Activated T-helper 17 cell treated with anti-CD3 and anti-CD28 coated beads, Interleukin-2, amount 50 U/mL, for 72 hours (primary cell): ENCODE measurements around the gene PTBP1. TPM values are rescaled to one million over a fixed set of nuclear protein-coding genes. Genes with fewer than 3 reads are reported as not detected.

Source experiments
- ATAC-seq: fragments of 150-1000 bp; cut with Tn5 transposase; replicated peaks from 2 replicates; pipeline ENCODE4 v1.10.0; 2021; ENCODE audit warnings: mild to moderate bottlenecking, moderate library complexity
- H3K27ac Mint-ChIP-seq: one replicate; pipeline ENCODE4 v1.8.0; 2022; ENCODE audit warnings: mixed read lengths
- H3K27me3 Mint-ChIP-seq: one replicate; pipeline ENCODE4 v1.8.0; 2022; ENCODE audit warnings: mixed read lengths
- H3K36me3 Mint-ChIP-seq: one replicate; pipeline ENCODE4 v1.8.0; 2022; ENCODE audit warnings: low read depth, mild to moderate bottlenecking, mixed read lengths
- H3K4me1 Mint-ChIP-seq: one replicate; pipeline ENCODE4 v1.8.0; 2022; ENCODE audit warnings: mixed read lengths
- H3K4me3 Mint-ChIP-seq: one replicate; pipeline ENCODE4 v1.8.0; 2022; ENCODE audit warnings: mild to moderate bottlenecking, mixed read lengths
- H3K9me3 Mint-ChIP-seq: one replicate; pipeline ENCODE4 v1.8.0; 2022; ENCODE audit warnings: mixed read lengths
- total RNA-seq, 2 donors: library from RNA; stranded (reverse); gene quantifications; one replicate each; pipeline ENCODE4 v1.2.3, GENCODE V29; 2022

The PTBP1 gene
- 100 to 1,000 TPM; 405 to 726 TPM for total RNA-seq

DNA sequence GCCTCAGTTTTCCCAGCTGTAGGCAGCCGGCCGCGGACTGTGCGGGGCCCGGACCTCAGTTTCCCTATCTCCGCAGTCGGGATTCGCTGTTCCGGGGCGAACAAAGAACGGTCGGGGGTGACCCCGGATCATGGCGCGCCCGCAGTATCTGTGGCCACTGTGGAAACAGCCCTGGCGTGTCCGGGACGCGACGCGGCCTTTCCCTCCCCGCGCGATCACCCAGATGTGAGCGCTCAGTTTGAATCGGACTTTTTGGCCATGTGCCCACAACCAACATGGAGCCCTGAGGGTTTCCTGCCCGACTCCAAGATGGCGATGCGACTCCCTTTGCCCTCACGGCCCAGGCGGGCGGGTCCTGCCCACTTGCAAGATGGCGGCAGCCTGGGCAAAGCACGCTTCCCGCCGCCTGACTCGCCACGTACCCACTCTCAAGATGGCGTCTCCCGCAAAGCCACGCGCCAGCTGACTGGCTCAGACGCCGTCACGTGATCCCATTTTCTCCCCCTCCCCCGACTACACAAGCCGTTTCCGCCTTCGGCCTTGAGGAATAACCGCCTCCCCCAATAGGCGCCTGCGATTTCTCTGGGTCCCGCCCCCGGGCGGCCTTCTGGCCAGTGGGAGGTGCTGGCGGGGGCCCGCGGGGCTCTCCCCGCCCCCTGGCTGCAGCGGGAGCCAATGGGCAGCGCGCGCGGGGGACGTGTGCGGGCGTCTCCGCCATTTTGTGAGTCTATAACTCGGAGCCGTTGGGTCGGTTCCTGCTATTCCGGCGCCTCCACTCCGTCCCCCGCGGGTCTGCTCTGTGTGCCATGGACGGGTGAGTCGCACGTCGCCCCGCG lies at the start of gene PTBP1:
Gene PTBP1 (plus strand): TSS at position 761 of the 836 bp plus-strand sequence. CDS start 46 bp downstream, at position 807.
- peak within 1 kb of the TSS; percentile 94 for H3K27ac Mint-ChIP-seq
- H3K4me1 Mint-ChIP-seq: peaks cover 14% of the 10 kb centered on the region
- ATAC-seq: peak; percentile 88

DNA sequence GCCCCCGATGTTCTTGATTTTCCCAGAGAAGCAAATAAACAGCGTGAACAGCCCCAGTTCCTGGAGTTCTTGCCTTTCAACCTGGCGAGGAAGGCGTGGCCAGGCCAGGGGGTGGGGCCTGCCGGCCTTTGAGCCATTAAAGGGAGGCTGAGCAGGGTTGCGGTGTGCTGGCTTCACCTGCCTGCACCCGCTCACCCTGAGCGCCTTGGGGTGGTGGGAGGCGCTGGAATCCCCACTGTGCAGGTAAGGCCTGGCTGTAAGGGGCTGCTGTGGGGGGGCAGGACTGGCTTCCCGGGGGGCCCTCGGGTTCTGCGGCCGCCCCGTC lies 49.0 kb upstream of the PTBP1 start:
- H3K27me3 Mint-ChIP-seq: no peaks in the 10 kb centered on the region
- no peaks in the 10 kb centered on the region for H3K36me3 Mint-ChIP-seq
- no peak overlapping the region for H3K27ac Mint-ChIP-seq
- no peaks in the 10 kb centered on the region for H3K9me3 Mint-ChIP-seq
- no peak for ATAC-seq
- H3K4me3 Mint-ChIP-seq: no peak overlapping the region
- no peaks in the 10 kb centered on the region for H3K4me1 Mint-ChIP-seq

More for the DNA sequence above, at the start of gene PTBP1:
- peak within 1 kb of the TSS; percentile 93 for H3K4me3 Mint-ChIP-seq
- H3K27me3 Mint-ChIP-seq: no peaks in the 10 kb centered on the region
- no peaks in the 10 kb centered on the region for H3K9me3 Mint-ChIP-seq
- H3K36me3 Mint-ChIP-seq: peaks cover 40% of the 10 kb centered on the region

- Mint-ChIP-seq H3K4me1 (no peaks in the 10 kb centered on the region), H3K4me3 (no peak overlapping the region), H3K36me3 (no peaks in the 10 kb centered on the region), H3K27me3 (no peaks in the 10 kb centered on the region), H3K27ac (no peak overlapping the region), H3K9me3 (no peaks in the 10 kb centered on the region)
- ATAC-seq: no peak
Measured at GRCh38 chr19:749811-750210, 47.4 kb upstream of the PTBP1 start.

- H3K27ac Mint-ChIP-seq: no peak within 1 kb of the TSS
Measured at GRCh38 chr19:750640-751423, 46.4 kb upstream of the PTBP1 start, which contains the start of gene MISP. MISP (plus strand) TSS chr19:751112; CDS start chr19:756947, 5,835 bp downstream.

DNA sequence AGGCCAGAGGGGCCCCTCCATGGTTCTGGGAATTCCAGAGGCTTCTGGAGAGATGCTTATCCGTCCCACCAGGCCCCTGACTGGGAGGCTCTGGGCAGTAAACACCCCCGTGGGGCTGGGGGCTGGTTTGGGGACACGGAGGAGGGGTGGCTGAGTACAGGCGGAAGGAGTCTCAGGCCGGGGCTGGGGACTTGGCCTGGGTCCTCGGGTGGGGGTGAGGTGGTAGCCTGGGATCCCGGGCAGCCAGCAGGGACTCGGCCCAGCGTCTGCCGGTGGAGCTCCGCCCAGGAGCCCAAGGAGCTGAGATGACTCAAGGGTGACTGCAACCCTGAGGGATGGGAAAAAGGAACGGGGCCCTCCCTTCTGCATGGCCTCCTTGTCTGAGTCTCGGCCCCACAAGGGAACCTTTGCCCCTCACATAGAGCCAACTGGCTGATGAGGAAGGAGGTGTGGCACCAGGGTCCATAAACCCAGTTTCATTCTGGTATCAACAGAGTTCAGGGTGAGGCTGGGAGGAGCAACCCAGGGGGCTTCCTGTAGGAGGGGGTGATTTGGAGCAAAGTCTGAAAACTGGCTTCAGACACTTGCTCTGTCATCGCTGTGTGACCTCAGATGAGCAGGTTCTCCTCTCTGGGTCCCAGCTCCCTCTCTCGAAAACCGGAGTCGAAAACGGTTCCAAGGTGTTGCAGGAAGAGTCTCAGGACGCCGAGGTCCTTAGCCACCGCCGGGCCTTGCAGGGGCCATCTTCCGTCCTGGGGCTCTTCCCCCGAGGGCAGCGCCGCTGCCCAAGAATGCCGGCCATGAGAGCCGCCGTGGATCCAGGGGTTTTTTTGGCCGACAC lies 45.5 kb upstream of the PTBP1 start:
- H3K9me3 Mint-ChIP-seq: no peaks in the 10 kb centered on the region
- H3K27ac Mint-ChIP-seq: no peak overlapping the region
- no peaks in the 10 kb centered on the region for H3K27me3 Mint-ChIP-seq
- ATAC-seq: no peak
- H3K4me1 Mint-ChIP-seq: no peaks in the 10 kb centered on the region
- H3K36me3 Mint-ChIP-seq: no peaks in the 10 kb centered on the region
- no peak overlapping the region for H3K4me3 Mint-ChIP-seq

More at GRCh38 chr19:750640-751423, 46.4 kb upstream of the PTBP1 start, which contains the start of gene MISP:
- Mint-ChIP-seq H3K27me3 (no peaks in the 10 kb centered on the region), H3K4me3 (no peak within 1 kb of the TSS), H3K4me1 (no peaks in the 10 kb centered on the region), H3K9me3 (no peaks in the 10 kb centered on the region), H3K36me3 (no peaks in the 10 kb centered on the region)
- ATAC-seq: no peak

- H3K36me3 Mint-ChIP-seq: no peaks in the 10 kb centered on the region
- no peaks in the 10 kb centered on the region for H3K4me1 Mint-ChIP-seq
- H3K27me3 Mint-ChIP-seq: no peaks in the 10 kb centered on the region
- no peak overlapping the region for H3K27ac Mint-ChIP-seq
- H3K4me3 Mint-ChIP-seq: no peak overlapping the region
- ATAC-seq: no peak
- no peaks in the 10 kb centered on the region for H3K9me3 Mint-ChIP-seq
Measured at GRCh38 chr19:752652-753517, 44.4 kb upstream of the PTBP1 start.

- Mint-ChIP-seq H3K27me3 (no peaks in the 10 kb centered on the region), H3K9me3 (no peaks in the 10 kb centered on the region), H3K4me1 (no peaks in the 10 kb centered on the region), H3K36me3 (no peaks in the 10 kb centered on the region), H3K4me3 (no peak overlapping the region), H3K27ac (no peak overlapping the region)
- no peak for ATAC-seq
Measured at GRCh38 chr19:754530-754929, 42.7 kb upstream of the PTBP1 start.

GRCh38 chr19:755063-755462 lies 42.2 kb upstream of the PTBP1 start:
- no peaks in the 10 kb centered on the region for H3K4me1 Mint-ChIP-seq
- no peak overlapping the region for H3K4me3 Mint-ChIP-seq
- H3K9me3 Mint-ChIP-seq: no peaks in the 10 kb centered on the region
- no peaks in the 10 kb centered on the region for H3K27me3 Mint-ChIP-seq
- H3K27ac Mint-ChIP-seq: no peak overlapping the region
- ATAC-seq: no peak
- H3K36me3 Mint-ChIP-seq: no peaks in the 10 kb centered on the region

- Mint-ChIP-seq H3K9me3 (no peaks in the 10 kb centered on the region), H3K4me1 (no peaks in the 10 kb centered on the region), H3K4me3 (no peak overlapping the region), H3K27ac (no peak overlapping the region), H3K27me3 (no peaks in the 10 kb centered on the region), H3K36me3 (no peaks in the 10 kb centered on the region)
- ATAC-seq: peak; percentile 95
Measured at GRCh38 chr19:756236-756635, 41.0 kb upstream of the PTBP1 start.

DNA sequence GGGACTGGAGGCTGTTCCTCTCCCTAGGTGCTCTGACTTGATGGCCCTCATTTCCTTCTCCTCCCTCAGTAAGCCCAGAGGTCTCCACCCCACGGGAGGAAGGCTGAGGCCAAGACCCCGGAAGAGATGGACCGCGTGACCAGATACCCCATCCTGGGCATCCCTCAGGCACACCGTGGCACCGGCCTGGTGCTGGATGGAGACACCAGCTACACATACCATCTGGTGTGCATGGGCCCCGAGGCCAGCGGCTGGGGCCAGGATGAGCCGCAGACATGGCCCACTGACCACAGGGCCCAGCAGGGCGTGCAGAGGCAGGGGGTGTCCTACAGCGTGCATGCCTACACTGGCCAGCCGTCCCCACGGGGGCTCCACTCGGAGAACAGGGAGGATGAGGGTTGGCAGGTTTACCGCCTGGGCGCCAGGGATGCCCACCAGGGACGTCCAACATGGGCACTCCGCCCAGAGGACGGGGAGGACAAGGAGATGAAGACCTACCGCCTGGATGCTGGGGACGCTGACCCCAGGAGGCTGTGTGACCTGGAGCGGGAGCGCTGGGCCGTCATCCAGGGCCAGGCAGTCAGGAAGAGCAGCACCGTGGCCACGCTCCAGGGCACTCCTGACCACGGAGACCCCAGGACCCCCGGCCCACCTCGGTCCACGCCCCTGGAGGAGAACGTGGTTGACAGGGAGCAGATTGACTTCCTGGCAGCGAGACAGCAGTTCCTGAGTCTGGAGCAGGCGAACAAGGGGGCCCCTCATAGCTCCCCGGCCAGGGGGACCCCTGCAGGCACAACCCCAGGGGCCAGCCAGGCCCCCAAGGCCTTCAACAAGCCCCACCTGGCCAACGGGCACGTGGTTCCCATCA lies 40.2 kb upstream of the PTBP1 start:
- Mint-ChIP-seq H3K4me3 (no peak overlapping the region), H3K9me3 (no peaks in the 10 kb centered on the region), H3K4me1 (no peaks in the 10 kb centered on the region), H3K27me3 (no peaks in the 10 kb centered on the region), H3K27ac (no peak overlapping the region), H3K36me3 (no peaks in the 10 kb centered on the region)
- no peak for ATAC-seq

DNA sequence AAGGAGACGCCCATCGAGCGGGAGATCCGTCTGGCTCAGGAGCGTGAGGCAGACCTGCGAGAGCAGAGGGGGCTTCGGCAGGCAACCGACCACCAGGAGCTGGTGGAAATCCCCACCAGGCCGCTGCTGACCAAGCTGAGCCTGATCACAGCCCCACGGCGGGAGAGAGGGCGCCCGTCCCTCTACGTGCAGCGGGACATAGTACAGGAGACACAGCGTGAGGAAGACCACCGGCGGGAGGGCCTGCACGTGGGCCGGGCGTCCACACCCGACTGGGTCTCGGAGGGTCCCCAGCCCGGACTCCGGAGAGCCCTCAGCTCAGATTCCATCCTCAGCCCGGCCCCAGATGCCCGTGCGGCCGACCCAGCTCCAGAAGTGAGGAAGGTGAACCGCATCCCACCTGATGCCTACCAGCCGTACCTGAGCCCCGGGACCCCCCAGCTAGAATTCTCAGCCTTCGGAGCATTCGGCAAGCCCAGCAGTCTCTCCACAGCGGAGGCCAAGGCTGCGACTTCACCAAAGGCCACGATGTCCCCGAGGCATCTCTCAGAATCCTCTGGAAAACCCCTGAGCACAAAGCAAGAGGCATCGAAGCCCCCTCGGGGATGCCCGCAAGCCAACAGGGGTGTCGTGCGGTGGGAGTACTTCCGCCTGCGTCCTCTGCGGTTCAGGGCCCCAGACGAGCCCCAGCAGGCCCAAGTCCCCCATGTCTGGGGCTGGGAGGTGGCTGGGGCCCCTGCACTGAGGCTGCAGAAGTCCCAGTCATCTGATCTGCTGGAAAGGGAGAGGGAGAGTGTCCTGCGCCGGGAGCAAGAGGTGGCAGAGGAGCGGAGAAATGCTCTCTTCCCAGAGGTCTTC lies 39.2 kb upstream of the PTBP1 start:
- ATAC-seq: no peak
- Mint-ChIP-seq H3K4me3 (no peak overlapping the region), H3K36me3 (no peaks in the 10 kb centered on the region), H3K27me3 (no peaks in the 10 kb centered on the region), H3K4me1 (no peaks in the 10 kb centered on the region), H3K9me3 (no peaks in the 10 kb centered on the region), H3K27ac (no peak overlapping the region)

DNA sequence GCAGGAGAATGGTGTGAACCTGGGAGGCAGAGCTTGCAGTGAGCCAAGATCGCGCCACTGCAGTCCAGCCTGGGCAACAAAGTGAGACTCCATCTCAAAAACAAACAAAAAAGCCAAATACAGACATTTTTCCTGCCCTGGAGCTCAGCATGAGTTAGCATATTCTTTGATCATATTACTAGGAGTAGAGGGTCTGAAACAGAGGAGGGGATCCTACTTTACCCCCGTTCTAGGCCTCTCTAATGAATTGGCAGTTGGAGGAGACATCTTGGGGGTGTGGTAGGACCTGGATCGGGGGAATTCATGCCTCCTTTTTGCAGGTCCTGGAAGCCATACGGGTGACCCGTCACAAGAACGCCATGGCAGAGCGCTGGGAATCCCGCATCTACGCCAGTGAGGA lies 34.1 kb upstream of the PTBP1 start:
- no peak overlapping the region for H3K27ac Mint-ChIP-seq
- H3K9me3 Mint-ChIP-seq: no peaks in the 10 kb centered on the region

More for the DNA sequence above, 34.1 kb upstream of the PTBP1 start:
- H3K36me3 Mint-ChIP-seq: no peaks in the 10 kb centered on the region
- peaks cover 6% of the 10 kb centered on the region for H3K27me3 Mint-ChIP-seq
- no peaks in the 10 kb centered on the region for H3K4me1 Mint-ChIP-seq
- ATAC-seq: no peak
- no peak overlapping the region for H3K4me3 Mint-ChIP-seq
